ENCODE data around the gene MMP14.

The MMP14 gene

GRCh38 chr14:22884738-22885523, 48.5 kb downstream of the MMP14 start:
- DNase-seq (ENCODE audit: low read depth in 2 of 2), result no peak

GRCh38 chr14:22885975-22886374, 49.6 kb downstream of the MMP14 start:
- no peak for DNase-seq (ENCODE audit: low read depth in 2 of 2)

GRCh38 chr14:22886500-22887259, 50.3 kb downstream of the MMP14 start:
- DNase-seq (ENCODE audit: low read depth in 2 of 2), result peak; percentile 46 to 56

DNA sequence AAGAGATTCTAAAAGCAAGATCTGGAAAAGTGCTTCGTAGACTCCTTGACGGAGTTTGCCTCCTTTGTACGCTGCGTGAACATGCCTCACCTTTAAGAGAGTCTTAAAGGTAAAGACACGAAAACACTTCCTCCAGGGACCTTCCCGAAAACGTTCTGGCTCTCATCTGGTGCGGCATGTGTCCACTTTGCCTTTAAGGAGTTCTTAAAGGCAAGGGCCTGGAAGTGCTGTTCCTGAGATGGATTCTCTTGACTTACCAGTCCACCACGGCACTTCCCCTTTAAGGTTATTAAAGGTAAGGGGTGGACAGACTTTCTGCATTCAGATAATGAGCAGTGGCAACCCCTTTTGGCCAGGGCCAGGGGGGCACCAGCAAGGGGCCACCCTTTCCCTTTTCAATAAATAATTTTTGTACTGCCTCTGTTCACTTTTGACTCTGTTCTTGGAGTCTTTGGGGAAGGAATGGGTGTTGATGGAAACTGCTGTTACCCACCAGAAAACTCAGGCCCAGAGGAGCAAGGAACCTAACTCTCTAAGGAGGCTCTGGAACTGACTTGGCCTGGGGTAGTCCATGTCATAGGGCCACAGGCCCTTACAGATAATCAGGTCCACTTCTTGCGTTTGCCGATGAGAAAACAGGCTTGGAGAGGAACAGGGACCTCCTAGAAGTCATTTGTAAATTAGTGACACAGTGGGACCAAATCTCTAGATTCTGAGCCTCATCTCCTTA, 51.0 kb downstream of the MMP14 start:
- DNase-seq (ENCODE audit: low read depth in 2 of 2), result no peak

DNA sequence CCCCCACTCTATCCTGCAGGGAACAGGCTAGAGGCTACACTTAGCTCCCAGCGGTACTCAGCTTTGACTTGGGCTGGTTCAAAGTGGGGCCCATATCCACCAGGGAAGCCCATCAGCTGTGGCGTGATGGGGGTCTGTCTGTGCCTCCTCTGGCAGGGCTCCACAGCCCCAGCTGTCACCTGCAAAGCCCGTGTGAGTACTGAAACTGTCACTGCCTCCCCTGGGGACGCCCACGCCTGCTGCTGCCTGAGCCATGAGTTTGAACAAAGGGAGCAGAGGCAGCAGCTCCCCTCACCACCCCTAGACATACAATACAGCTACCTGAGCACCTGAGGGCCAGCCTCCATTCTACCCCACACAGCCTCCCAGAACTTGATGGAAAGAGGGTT, 51.6 kb downstream of the MMP14 start:
- DNase-seq (ENCODE audit: low read depth in 2 of 2), result no peak

DNA sequence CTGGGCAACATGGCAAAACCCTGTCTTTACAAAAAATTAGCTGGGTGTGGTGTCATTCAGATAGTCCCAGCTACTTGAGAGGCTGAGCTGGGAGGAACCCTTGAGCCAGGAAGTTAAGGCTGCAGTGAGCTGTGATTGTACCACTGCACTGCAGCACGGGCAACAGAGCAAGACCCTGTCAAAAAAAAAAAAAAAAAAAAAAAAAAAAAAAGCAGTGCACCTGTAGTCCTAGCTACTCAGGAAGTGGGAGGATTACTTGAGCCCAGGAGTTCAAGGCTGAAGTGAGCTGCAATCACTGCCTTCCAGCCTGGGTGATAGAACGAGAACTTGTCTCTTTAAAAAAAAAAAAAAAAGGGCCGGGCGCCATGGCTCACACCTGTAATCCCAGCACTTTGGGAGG, 52.3 kb downstream of the MMP14 start:
- DNase-seq (ENCODE audit: low read depth in 2 of 2), result no peak

DNA sequence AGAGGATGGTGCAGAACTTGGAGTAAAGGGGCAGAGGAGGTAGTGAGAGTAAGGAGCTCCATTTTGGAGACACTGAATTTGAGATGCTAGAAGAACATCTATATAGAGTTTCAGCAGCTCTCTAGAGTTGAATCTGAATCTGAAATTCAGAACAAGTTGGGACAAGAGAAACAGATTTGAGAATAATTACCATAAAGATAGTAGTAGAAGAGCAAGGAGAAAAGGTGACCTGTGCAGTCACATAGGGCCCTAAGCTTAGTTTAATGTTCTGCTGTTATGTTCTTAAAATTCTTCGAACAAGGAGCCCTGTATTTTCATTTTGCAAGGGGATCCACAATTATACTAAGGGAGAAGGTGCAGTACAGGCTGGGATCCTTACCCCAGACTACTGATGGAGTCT, 54.0 kb downstream of the MMP14 start:
- no peak for DNase-seq (ENCODE audit: low read depth in 2 of 2)

- no peak for DNase-seq (ENCODE audit: low read depth in 2 of 2)
These were observed 56.1 kb downstream of the MMP14 start for GRCh38 chr14:22892488-22892887.

GRCh38 chr14:22893706-22894105, 57.3 kb downstream of the MMP14 start:
- DNase-seq (ENCODE audit: low read depth in 2 of 2), result no peak

DNA sequence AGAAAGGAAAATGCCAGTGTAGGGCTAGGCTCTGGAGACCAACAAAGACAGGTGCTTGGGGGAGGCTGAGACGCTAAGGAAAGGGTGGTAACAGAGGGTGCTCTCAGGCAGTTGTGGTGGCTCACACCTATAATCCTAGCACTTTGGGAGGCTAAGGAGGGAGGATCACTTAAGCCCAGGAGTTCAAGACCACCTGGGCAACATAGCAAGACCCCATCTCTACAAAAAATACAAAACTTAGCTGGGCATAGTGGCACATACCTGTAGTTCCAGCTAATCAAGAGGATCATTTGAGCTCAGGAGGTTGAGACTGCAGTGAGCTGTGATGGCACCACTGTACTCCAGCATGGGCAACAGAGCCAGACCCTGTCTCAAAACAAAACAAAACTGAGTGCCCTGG, 59.0 kb downstream of the MMP14 start:
- no peak for DNase-seq (ENCODE audit: low read depth in 2 of 2)

DNA sequence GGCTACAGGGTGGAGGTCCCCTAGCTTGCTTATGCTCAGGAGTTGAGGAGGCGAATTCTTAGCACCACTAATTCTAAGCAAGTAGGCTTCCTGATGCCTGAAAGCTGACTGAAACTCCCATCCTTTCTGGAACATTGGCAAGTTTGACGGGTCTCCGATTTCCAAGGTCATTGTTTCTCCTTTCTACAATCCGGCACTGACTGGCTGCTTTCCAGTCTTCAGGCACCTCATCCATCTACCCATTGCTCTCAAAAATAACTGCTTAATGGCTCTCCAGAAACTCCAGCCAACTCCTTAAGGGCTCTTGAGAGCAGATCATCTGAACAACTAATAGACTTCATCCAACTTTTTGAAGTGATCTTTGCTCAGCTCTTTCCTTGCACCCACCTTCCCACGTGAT, 60.0 kb downstream of the MMP14 start:
- DNase-seq (ENCODE audit: low read depth in 2 of 2), result no peak

DNA sequence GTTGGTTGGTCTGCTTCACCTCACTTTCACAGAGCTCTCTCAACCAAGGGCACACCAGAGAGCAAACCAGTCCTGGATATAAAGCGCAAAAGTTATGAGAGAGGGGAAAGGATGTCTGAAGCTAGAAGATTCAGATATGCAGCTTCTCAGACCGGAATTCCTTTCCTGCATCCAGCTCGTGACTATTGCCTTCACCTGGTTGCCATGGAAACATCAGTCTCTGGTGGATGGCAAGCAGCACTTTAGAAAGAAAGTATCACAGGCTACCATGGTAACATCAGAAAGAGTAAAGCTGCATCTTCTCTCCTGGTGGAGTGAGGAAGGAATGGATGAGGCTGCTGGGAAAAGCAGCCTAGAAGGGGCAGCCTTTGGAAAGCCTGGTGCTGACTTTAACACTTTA, 60.4 kb downstream of the MMP14 start:
- DNase-seq (ENCODE audit: low read depth in 2 of 2), result no peak

DNA sequence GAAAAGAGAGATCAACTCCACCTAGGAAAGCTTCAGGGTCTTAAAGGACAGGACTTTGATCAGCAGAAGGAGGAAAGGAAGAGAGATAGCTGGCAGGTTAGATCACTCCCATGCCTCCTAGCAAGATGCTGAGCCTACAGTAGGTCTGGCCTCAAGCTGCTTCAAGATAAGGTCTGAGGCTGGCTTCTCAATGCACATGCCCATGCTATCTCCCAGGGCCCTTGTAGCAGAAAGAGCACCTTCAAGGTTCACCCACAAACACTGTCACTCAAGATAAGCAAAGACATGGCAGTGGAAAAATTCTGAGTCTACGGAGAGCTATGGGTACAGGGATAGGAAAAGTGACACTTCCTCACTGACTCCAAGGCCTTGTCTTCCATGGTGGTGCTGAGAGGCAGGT, 61.0 kb downstream of the MMP14 start:
- no peak for DNase-seq (ENCODE audit: low read depth in 2 of 2)
